AML-193 (cell line): ENCODE results near the gene WDR75.
"Not testable (repeated sequence)": the region's sequence is repeated elsewhere in the genome, so short reads cannot be mapped to it uniquely, and the experiment has no call there.

Experiments
- DNase-seq, 2 experiments: peaks; one replicate each; lab custom pipeline; 2025; lab: John Stamatoyannopoulos, UW

Gene WDR75

GRCh38 chr2:189441709-189442074 lies 418 bp downstream of the WDR75 start:
- peak in 1 of 2 experiments; percentile 8 for DNase-seq

DNA sequence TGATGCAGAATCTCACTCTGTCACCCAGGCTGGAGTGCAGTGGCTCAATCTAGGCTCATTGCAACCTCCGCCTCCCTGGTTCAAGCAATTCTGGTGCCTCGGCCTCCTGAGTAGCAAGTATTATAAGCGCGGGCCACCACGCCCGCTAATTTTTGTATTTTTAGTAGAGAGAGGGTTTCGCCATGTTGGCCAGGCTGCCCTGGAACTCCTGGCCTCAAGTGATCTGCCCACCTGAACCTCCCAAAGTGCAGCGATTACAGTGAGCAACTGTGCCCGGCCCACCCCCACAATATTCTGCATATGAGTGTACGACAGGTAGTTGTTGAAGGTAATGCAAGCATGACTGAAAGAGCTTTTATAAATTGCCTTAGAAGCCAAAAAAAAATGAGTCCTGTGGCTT lies 1.2 kb downstream of the WDR75 start:
- no peak for DNase-seq

DNA sequence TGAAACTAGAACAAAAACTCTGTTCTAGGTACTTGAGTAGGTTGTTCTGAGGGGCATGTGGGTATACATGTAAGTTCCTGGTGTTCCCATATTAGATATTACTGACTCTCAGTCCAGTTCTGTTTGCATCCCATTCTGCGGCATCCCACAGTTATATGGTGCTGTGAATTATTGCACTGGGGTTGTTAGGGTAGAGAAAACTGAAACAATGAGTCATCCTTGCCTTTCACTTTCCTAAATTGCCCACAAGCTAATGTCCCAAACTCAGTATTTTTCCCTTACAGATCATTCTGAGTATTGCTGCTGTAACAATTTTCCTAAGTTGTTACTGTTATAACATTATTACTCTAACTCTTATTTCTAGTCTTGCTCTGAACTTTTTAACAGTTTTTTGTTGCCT lies 3.0 kb downstream of the WDR75 start:
- peak in 1 of 2 experiments; percentile 4 for DNase-seq

GRCh38 chr2:189446780-189447179 lies 5.5 kb downstream of the WDR75 start:
- no peak for DNase-seq

- no peak for DNase-seq
These were observed 12.7 kb downstream of the WDR75 start for GRCh38 chr2:189454009-189454408.

GRCh38 chr2:189465076-189465475 lies 23.8 kb downstream of the WDR75 start:
- DNase-seq, result no peak

DNA sequence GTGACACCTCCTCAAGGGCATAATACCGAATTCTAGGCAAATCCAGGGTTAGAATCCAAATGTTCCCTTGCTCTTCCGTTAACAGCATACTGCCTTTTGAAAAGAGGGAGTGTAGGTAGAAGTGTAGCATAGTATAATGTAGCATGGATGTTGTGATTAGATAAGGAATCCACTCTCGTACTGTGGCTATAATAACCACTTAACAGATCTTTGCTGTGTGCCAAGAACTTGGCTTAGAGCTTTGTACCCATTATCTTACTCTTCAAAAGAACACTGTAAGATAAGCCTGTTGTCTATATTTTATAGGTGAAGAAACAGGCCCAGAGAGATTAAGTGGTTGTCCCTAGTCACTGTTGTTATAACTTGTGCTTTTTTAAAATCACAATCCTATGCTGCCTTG lies 24.2 kb downstream of the WDR75 start:
- no peak for DNase-seq

DNA sequence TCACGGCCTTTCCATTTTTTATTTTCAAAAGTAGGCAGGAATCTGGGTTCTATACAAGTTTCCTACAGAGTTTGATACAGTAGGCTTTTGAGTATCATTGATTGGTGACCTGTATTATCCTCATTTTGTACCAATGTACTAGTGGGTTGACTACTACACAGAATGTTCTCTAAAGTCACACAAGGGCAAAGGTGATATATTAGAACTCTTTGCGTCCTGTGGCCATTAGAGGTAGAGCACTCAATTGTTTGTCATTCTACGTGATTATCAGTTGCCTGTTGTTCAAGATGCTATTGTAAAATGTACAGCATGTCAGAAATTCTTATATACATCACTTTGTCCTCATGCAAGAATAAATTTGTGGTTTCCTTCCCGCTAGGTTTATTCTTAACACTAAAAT lies 24.8 kb downstream of the WDR75 start:
- DNase-seq, result no peak

DNA sequence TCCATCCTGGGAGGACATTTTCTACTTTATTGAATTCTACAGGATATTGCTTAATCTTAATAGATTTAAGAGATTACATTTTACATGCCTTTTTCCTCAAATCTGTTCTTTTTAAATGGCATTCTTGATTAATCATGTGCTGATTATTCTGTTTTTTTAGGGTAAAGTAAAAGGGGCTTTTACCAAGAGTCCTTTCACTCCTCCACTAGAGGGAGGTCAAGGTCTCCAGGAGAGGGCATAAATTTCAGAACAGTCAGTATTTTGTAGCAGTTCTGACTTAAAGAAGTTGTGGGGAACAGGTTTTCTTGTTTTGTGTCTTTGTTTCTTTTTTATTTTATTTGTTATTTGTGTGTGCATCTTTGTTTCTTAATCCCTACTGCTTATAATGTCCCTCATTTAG lies 25.4 kb downstream of the WDR75 start:
- peak; percentile 45 to 47 for DNase-seq

- no peak for DNase-seq
These were observed 25.9 kb downstream of the WDR75 start for GRCh38 chr2:189467160-189467559.

DNA sequence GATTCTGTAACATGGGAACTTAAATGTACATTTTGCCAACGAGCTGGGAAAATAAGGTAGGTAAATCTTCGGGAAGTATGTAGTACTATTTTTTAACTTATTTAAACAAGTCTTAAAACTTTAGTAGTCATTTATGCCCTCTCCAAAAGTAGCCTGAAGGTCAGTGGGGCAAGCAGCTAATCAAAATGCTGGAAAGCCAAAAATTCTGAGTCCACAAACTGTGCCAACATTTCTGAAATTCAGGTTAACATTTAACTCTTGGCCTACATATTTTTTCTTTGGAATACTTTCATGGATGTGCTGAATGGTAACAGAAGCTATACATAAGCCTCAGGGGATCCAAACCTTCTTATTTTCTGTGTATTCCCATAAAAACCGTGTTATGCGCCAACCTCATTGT lies 26.3 kb downstream of the WDR75 start:
- DNase-seq, result no peak

DNA sequence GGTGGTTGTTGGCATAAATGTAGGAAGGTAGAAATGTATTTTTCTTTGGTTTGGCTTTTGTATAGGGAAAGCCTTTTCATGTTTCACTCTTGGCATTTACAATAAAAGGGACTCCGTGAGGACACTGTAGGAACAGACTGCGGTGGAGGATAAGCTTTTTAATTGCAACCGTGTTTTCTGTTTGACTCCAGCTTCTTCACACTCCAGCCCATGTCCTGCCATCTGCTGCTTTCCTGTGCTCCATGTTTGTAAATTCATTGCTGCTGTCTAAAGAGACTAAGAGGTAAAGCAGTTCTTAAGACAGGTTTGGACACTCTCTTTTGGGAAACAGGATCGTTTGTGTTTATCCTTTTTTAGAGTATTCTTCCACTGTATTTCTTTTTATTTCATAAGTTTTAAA lies 33.3 kb downstream of the WDR75 start:
- no peak for DNase-seq

- DNase-seq, result no peak
These were observed 36.5 kb downstream of the WDR75 start for GRCh38 chr2:189477756-189478155.

DNA sequence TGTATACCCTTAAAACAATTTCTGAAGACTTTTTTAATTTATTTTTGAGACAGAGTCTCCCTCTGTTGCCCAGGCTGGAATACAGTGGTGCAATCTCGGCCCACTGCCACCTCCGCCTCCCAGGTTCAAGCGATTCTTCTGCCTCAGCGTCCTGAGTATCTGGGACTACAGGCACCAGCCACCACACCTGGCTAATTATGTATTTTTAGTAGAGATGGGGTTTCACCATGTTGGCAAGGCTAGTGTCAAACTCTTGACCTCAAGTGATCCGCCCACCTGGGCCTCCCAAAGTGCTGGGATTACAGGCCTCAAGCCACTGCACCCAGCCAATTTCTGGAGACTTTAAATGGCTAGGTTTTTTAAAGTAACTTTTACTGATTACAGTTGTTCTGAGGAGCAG lies 37.0 kb downstream of the WDR75 start:
- not testable (repeated sequence) for DNase-seq

GRCh38 chr2:189481071-189481470 lies 39.8 kb downstream of the WDR75 start:
- no peak for DNase-seq

DNA sequence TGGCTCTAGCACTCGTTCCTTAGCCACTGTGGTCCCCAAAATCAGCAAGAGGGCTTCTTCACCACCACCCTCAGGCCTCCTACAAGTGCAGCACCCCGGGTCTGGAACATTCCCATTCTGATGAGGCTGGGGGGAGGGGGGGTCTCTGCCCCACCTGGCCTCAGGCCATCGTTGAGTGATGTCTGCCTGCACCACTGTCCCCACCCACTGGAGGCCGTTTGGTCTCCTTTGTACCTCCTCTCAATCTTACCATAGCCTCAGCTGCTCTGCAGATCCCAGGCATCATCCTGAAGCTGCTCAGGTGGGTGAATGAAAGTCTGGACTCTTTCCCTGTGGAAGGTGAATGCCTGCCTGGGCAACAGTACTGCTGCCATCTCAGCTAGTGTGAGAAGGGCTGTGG lies 42.3 kb downstream of the WDR75 start:
- no peak for DNase-seq

GRCh38 chr2:189483980-189484740 lies 42.9 kb downstream of the WDR75 start:
- DNase-seq, result no peak

- DNase-seq, result no peak
These were observed 43.9 kb downstream of the WDR75 start for GRCh38 chr2:189485146-189485545.

GRCh38 chr2:189486237-189486770 lies 45.0 kb downstream of the WDR75 start:
- DNase-seq, result no peak

- no peak for DNase-seq
These were observed 46.2 kb downstream of the WDR75 start for GRCh38 chr2:189487283-189488007.

- DNase-seq, result no peak
These were observed 46.7 kb downstream of the WDR75 start for GRCh38 chr2:189488008-189488310.

DNA sequence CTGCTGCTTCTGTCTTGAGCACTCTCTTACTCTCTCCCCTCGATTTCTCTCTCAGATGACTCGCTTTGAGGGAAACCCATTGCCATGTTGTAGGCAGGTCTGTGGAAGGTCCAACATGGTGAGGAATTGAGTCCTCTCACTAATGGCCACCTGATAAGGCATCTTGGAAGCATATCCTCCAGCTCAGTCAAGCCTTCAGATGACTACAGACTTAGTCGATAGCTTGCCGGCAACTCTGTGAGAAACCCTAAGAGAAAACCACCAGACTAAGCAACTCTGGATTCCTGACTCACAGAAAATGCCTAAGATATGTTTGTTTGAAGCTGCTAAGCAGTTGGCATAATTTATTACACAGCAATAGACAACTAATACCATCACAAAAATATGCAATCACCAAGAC lies 51.2 kb downstream of the WDR75 start:
- DNase-seq, result no peak

- DNase-seq, result no peak
These were observed 56.9 kb downstream of the WDR75 start for GRCh38 chr2:189498205-189498604.

GRCh38 chr2:189499137-189499536 lies 57.9 kb downstream of the WDR75 start:
- no peak for DNase-seq
